HG03354 (cell line): ENCODE results near the gene DCHS2.

Experiments
- ATAC-seq: cut with Tn5 transposase; IDR thresholded peaks from one replicate; pipeline ENCODE4 v1.9.1; 2021; ENCODE audit warnings: mild to moderate bottlenecking; ENCODE audit not compliant: unreplicated experiment, poor library complexity, severe bottlenecking

Gene DCHS2

GRCh38 chr4:154456889-154457288 lies 34.7 kb downstream of the DCHS2 start:
- ATAC-seq = no peak

- ATAC-seq = no peak
Measured at GRCh38 chr4:154456240-154456639, 35.4 kb downstream of the DCHS2 start.

- no peak for ATAC-seq
Measured at GRCh38 chr4:154455111-154455510, 36.5 kb downstream of the DCHS2 start.

DNA sequence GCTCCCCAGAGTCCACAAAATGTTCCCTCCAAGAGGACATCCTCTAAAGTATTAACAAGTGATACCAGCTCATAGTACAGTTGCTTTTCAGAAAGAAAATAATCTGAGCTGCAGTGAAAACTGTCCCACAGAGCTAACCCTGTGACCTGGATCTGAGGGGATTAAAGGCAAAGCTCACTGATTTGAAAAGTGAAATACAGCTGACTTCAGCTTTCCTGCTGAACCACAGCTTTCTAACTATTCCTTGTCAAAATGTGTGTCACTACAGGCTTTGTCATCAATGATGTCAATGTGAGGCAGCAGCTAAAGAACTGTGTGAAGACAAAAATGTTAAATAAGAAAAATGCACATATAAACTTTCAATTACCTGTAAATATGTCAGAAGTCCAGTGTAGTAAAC lies 36.9 kb downstream of the DCHS2 start:
- no peak for ATAC-seq

- no peak for ATAC-seq
Measured at GRCh38 chr4:154452798-154453346, 38.7 kb downstream of the DCHS2 start.

DNA sequence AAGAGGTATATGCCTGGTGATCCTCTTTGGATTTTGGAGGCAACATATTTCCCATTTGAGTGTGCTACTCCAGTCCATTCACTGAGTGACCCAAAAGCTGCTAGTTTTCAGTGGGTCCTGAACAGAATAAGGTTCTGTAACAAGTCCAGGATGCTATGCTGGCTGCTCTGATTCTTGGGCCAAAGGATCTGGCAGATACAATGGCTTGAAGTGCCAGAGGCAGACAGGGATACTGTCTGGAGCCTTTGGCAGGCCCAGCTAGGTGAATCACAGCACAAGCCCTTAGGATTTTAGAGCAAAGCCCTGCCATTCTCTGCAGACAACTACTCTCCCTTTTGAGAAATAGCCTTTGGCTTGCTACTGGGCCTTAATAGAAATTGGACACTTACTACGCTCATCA lies 40.6 kb downstream of the DCHS2 start:
- ATAC-seq = no peak

DNA sequence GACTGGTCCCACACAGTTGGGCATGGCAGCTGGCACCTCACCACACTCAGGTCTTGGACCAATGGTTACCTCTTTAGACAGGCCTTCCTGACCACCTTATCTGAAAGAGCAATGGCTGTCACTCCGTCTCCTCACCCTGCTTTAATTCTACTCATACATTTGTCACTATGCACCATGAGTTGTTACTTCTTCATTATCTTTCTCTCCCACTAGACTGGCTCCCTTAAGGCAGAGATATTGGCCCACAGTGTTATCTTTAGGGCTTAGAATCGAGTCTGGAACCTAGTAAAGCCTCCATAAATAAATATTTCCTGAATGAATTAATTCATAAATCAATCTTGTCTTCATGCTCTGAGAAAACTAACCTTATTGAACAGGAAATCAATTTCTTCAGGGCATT lies 46.6 kb downstream of the DCHS2 start:
- ATAC-seq = no peak

- no peak for ATAC-seq
Measured at GRCh38 chr4:154441982-154442381, 49.6 kb downstream of the DCHS2 start.

- ATAC-seq = no peak
Measured at GRCh38 chr4:154441124-154441523, 50.5 kb downstream of the DCHS2 start.

DNA sequence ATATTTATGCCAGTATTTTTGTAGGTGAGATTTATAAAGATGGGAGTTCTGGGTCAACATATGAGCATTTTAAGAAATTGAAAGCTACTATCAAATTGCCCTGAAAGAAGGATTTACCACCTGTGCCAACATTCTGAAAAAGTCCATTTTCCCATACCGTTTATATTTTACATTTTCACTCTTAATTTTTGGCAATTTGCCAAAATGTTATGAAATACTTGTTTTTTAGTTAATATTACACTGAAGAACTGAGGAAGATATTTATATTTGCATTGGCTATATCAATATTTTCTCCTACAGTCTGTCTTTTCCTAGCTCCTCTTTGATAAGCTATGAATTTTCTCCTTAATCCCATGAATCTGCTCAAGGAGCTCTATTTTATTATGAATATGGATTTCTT lies 52.4 kb downstream of the DCHS2 start:
- ATAC-seq = no peak

GRCh38 chr4:154435895-154436294 lies 55.7 kb downstream of the DCHS2 start:
- ATAC-seq = no peak

DNA sequence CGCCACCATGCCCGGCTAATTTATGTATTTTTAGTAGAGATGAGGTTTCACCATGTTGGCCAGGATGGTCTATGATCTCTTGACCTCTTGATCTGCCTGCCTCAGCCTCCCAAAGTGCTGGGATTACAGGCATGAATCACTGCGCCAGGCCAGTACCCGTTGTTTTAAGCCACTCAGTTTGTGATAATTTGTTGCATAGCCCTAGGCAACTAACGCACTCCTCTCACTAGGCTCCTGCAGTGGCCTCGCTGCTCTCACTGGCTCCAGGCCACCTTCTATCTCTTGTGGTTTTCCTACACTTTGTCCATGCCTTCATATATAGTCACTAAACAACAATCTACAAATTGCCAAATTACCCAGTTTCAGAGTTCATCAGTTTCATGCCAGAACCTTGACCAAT lies 58.1 kb downstream of the DCHS2 start:
- no peak for ATAC-seq

GRCh38 chr4:154429176-154429575 lies 62.4 kb downstream of the DCHS2 start:
- ATAC-seq = no peak

GRCh38 chr4:154427149-154427548 lies 64.5 kb downstream of the DCHS2 start:
- ATAC-seq = no peak

- no peak for ATAC-seq
Measured at GRCh38 chr4:154425514-154425913, 66.1 kb downstream of the DCHS2 start.

- ATAC-seq = no peak
Measured at GRCh38 chr4:154424810-154425484, 66.7 kb downstream of the DCHS2 start.

- peak; percentile 41 for ATAC-seq
Measured at GRCh38 chr4:154422152-154422551, 69.4 kb downstream of the DCHS2 start.

DNA sequence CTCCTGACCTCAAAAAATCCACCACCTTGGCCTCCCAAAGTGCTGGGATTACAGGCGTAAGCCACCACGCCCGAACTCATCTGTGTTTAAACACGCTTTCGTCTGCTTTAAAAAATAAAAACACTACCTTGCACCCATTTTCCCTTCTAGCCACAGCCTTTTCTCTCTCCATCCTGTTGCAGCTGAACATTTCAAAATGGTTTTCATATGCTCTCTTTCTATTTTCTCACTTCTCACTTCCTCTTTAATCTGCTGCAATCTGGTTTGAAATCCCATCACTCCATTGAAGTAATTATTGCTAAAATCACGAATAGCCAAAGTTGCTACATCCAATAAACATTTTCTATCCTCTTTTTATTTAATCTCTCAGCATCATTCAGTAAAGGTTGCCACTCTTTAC lies 70.0 kb downstream of the DCHS2 start:
- peak; percentile 71 for ATAC-seq

DNA sequence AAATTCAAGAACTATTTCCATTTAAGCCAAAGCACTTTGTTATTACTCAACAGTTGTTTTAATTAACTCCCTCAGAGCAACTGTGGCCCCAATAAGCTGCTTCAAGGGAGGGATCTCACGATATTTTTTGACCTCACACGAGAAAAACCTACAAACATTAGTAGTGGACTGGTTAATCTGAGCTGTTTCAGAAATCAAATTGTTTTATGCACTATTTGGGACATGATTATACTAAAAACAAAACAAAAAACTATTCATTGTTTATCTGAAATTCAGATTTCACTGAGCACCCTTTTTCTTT lies 74.3 kb downstream of the DCHS2 start:
- peak; percentile 6 for ATAC-seq

DNA sequence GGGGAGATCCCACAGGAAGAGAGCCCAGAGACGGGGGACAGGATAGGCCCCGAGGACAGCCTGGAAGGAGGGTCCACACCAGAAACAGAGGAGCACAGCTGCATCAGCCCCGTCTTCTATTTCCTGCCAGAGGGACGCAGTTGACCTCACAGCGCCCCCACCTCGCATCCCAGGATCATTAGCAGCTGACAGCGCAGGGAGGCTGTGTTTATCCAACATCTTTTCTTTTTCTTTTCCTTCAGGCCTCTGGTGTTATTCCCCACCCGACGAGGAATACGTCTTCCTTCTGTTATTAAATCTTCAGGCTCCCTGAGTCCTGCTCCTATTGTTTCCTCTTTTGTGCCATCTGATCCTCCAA lies 75.4 kb downstream of the DCHS2 start:
- ATAC-seq = peak; percentile 36

- no peak for ATAC-seq
Measured at GRCh38 chr4:154415313-154415712, 76.3 kb downstream of the DCHS2 start.

- ATAC-seq = no peak
Measured at GRCh38 chr4:154414796-154415195, 76.8 kb downstream of the DCHS2 start.
